CD4-positive, alpha-beta T cell (primary cell): ENCODE measurements around the gene GSDME. TPM values are rescaled to one million over a fixed set of nuclear protein-coding genes. Genes with fewer than 3 reads are reported as not detected.

Experiments used
- ATAC-seq: fragments of 200-7000 bp; cut with Tn5 transposase; one replicate; pipeline ENCODE4 v1.10.0; 2022; ENCODE audit warnings: mild to moderate bottlenecking; ENCODE audit not compliant: poor library complexity
- CTCF ChIA-PET: fragments of 350-600 bp; sonication (Branson Sonifier 250); formaldehyde crosslinking; loops from one replicate; lab custom pipeline; 2021; ENCODE audit warnings: antibody characterized with exemption, inconsistent platforms; lab: Charles Lee
- POLR2A ChIA-PET: fragments of 350-600 bp; sonication (Branson Sonifier 250); formaldehyde crosslinking; loops from one replicate; lab custom pipeline; 2021; ENCODE audit warnings: antibody characterized with exemption, inconsistent platforms; lab: Charles Lee
- DNase-seq, 14 experiments: peaks; one replicate each; pipeline ENCODE4 v3.0.0-alpha.2; 2013 to 2020; ENCODE audit warnings: mixed read lengths in 2 of 14
- H3K27ac ChIP-seq, 2 donors: one replicate each; pipeline versions ENCODE4 v1.5.1 to v1.7.0; 2013; ENCODE audit warnings: low read length in 2 of 2, low read depth in 1 of 2, mild to moderate bottlenecking in 1 of 2
- H3K27me3 ChIP-seq, 2 experiments: 1 replicate in 1 of 2; 2 replicates in 1 of 2; pipeline versions ENCODE4 v1.6.1 to v1.7.0; 2013; ENCODE audit warnings: low read length in 2 of 2, control low read depth in 1 of 2, mild to moderate bottlenecking in 1 of 2, moderate library complexity in 1 of 2; ENCODE audit not compliant: insufficient read depth in 2 of 2, control insufficient read depth in 1 of 2
- H3K36me3 ChIP-seq: one replicate; pipeline ENCODE4 v1.6.1; 2013; ENCODE audit warnings: low read length, control low read depth; ENCODE audit not compliant: insufficient read depth
- H3K4me1 ChIP-seq: one replicate; pipeline ENCODE4 v1.6.1; 2013; ENCODE audit warnings: low read length, control low read depth; ENCODE audit not compliant: insufficient read depth
- H3K4me3 ChIP-seq: one replicate; pipeline ENCODE4 v1.5.1; 2013; ENCODE audit warnings: mild to moderate bottlenecking, low read length, moderate library complexity
- H3K9me3 ChIP-seq, 2 experiments: 1 replicate in 1 of 2; 2 replicates in 1 of 2; pipeline versions ENCODE4 v1.6.1 to v1.7.0; 2013; ENCODE audit warnings: low read length in 2 of 2, mild to moderate bottlenecking in 2 of 2, control low read depth in 1 of 2, moderate library complexity in 1 of 2; ENCODE audit not compliant: control insufficient read depth in 1 of 2, insufficient read depth in 1 of 2
- H3K27ac Mint-ChIP-seq: one replicate; pipeline ENCODE4 v1.8.0; 2020; ENCODE audit warnings: mixed read lengths
- H3K27me3 Mint-ChIP-seq: one replicate; pipeline ENCODE4 v1.8.0; 2021; ENCODE audit warnings: mixed read lengths
- H3K36me3 Mint-ChIP-seq: one replicate; pipeline ENCODE4 v1.8.0; 2021; ENCODE audit warnings: low read depth, mixed read lengths
- H3K4me1 Mint-ChIP-seq: one replicate; pipeline ENCODE4 v1.8.0; 2021; ENCODE audit warnings: low read depth, mixed read lengths
- H3K4me3 Mint-ChIP-seq: one replicate; pipeline ENCODE4 v1.8.0; 2020; ENCODE audit warnings: mild to moderate bottlenecking, mixed read lengths
- H3K9me3 Mint-ChIP-seq: one replicate; pipeline ENCODE4 v1.8.0; 2020; ENCODE audit warnings: mixed read lengths
- intact Hi-C, 2 experiments: fragments of 100-400 bp; cut with DNase I in 1 of 2; cut with micrococcal nuclease in 1 of 2; formaldehyde crosslinking; loops; one replicate each; pipeline versions ENCODE4 v1.15.1 to v1.9.0; 2023 to 2025; cut with DNase I, micrococcal nuclease
- total RNA-seq, 174 experiments: library from RNA in 2 of 174; stranded (reverse) in 2 of 174; gene quantifications; one replicate each; pipeline ENCODE4 v1.2.3 and lab custom pipeline; 2021 to 2026
- TF ChIP-seq, protein P1 (sequence below): fragments of 200-600 bp; IDR thresholded peaks from one replicate; pipeline ENCODE4 v1.8.0; 2022; ENCODE audit warnings: antibody characterized with exemption, mild to moderate bottlenecking

Gene GSDME
- total RNA-seq, 2 experiments from 2014 or later, result 0.19 TPM; not detected in 1

DNA sequence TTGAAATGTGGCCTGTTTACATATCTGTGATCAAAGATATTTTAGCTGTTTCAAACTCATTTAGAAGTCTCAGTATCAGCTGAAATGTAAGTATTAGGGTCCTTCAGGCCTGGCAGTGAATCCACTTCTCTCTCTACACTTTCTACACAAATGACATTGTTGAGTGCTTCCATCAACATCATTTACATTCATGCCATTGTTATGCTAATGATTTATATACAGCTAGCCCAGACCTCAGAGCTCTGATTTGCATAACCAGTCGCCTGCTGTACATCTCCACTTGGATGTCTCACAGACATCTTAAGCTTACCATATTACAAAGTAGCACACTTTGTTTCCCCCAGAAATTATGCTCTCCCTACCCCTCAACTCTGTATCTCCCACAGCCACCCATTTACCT is 71.6 kb downstream of the GSDME start:
- no peak overlapping the region for H3K4me3 Mint-ChIP-seq
- H3K36me3 ChIP-seq, result peaks cover 4% of the 10 kb centered on the region
- no peak overlapping the region for H3K27ac ChIP-seq
- TF ChIP-seq, protein P1, sequence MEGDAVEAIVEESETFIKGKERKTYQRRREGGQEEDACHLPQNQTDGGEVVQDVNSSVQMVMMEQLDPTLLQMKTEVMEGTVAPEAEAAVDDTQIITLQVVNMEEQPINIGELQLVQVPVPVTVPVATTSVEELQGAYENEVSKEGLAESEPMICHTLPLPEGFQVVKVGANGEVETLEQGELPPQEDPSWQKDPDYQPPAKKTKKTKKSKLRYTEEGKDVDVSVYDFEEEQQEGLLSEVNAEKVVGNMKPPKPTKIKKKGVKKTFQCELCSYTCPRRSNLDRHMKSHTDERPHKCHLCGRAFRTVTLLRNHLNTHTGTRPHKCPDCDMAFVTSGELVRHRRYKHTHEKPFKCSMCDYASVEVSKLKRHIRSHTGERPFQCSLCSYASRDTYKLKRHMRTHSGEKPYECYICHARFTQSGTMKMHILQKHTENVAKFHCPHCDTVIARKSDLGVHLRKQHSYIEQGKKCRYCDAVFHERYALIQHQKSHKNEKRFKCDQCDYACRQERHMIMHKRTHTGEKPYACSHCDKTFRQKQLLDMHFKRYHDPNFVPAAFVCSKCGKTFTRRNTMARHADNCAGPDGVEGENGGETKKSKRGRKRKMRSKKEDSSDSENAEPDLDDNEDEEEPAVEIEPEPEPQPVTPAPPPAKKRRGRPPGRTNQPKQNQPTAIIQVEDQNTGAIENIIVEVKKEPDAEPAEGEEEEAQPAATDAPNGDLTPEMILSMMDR, result no peak
- intact Hi-C loops, result no loop called here
- ChIA-PET CTCF (no interaction called here), POLR2A (no interaction called here)
- H3K9me3 ChIP-seq, result no peaks in the 10 kb centered on the region
- DNase-seq, result no peak
- H3K4me1 ChIP-seq, result no peaks in the 10 kb centered on the region
- H3K27ac Mint-ChIP-seq, result no peak overlapping the region
- no peak for ATAC-seq
- no peaks in the 10 kb centered on the region for H3K27me3 Mint-ChIP-seq
- peaks cover 74% of the 10 kb centered on the region for H3K36me3 Mint-ChIP-seq
- H3K27me3 ChIP-seq, result no peaks in the 10 kb centered on the region
- H3K4me1 Mint-ChIP-seq, result no peaks in the 10 kb centered on the region
- H3K9me3 Mint-ChIP-seq, result no peaks in the 10 kb centered on the region
- no peak overlapping the region for H3K4me3 ChIP-seq

DNA sequence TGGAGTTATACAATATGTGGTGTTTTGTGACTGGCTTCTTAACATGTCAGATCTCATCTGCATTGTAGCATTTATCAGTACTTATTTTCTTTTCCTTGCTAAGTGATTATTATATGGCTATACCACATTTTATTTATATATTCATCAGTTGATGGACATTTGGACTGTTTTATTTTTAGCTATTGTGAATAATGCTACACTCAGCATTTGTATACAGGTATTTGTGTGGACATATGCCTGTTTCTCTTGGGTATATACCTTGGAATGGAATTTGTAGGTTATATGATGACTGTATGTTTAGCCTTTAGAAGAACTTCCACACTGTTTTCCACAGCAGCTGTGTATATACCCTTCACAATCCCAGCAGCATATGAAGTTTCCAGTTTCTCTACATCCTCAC is 86.5 kb downstream of the GSDME start:
- TF ChIP-seq, protein P1, result no peak
- Mint-ChIP-seq H3K4me3 (no peak overlapping the region), H3K4me1 (peaks cover 7% of the 10 kb centered on the region), H3K27ac (no peak overlapping the region), H3K27me3 (no peaks in the 10 kb centered on the region), H3K36me3 (peaks cover 57% of the 10 kb centered on the region), H3K9me3 (no peaks in the 10 kb centered on the region)
- Histone ChIP-seq H3K4me3 (no peak overlapping the region), H3K27me3 (no peaks in the 10 kb centered on the region), H3K9me3 (no peaks in the 10 kb centered on the region), H3K27ac (no peak overlapping the region), H3K4me1 (no peaks in the 10 kb centered on the region), H3K36me3 (no peaks in the 10 kb centered on the region)
- ATAC-seq (no peak), DNase-seq (no peak)
- ChIA-PET POLR2A (no interaction called here), CTCF (no interaction called here)
- intact Hi-C loops, result no loop called here

DNA sequence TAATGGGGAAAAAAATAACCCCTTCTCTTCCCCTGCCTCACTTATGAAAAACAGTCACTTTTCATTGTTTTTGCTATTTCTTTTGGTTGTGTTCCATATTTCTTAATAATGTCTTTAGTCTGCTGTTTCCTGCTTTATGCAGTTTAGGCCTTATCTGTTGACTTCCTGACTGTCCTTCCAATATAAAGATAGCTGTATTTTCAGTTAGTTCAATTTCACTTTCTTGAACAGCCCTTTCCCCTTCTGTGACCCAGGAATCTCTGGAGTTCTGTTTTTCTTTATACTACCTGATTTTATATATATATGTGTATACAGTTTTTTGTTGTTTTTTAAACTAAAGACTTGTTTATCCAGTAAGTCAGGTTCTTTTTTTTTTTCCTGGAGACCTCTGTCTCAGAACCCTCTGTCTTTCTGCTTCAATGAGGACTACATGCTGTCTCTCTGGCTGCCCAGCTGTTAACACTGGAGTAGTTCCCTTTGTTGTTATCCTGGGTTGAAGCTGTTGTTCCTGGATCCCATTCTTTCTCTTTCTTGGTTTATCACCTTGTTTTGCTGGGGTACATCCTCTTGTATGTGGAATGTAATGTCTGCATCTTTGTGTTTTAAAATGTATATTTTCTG is 87.2 kb downstream of the GSDME start:
- no peaks in the 10 kb centered on the region for H3K27me3 ChIP-seq
- no peak overlapping the region for H3K27ac ChIP-seq
- H3K4me1 ChIP-seq, result no peaks in the 10 kb centered on the region
- H3K27ac Mint-ChIP-seq, result no peak overlapping the region
- no peak for DNase-seq
- H3K4me1 Mint-ChIP-seq, result peaks cover 7% of the 10 kb centered on the region
- TF ChIP-seq, protein P1, result no peak
- no peaks in the 10 kb centered on the region for H3K27me3 Mint-ChIP-seq
- peaks cover 63% of the 10 kb centered on the region for H3K36me3 Mint-ChIP-seq
- no peaks in the 10 kb centered on the region for H3K36me3 ChIP-seq
- H3K9me3 ChIP-seq, result no peaks in the 10 kb centered on the region
- POLR2A ChIA-PET, result interaction anchor here (0.5 to 1.0 kb wide), 2 partner anchors 8 to 300 kb away, joined by 3 to 4 read pairs; no protein-coding TSS in a partner anchor
- no peaks in the 10 kb centered on the region for H3K9me3 Mint-ChIP-seq
- CTCF ChIA-PET, result no interaction called here
- intact Hi-C loops, result loop anchor here (5.0 to 10.0 kb wide), 7 partner anchors 93 to 1395 kb away; no protein-coding TSS in a partner anchor
- no peak overlapping the region for H3K4me3 ChIP-seq
- no peak overlapping the region for H3K4me3 Mint-ChIP-seq
- ATAC-seq, result no peak
